CD4-positive, alpha-beta T cell treated with Interleukin-2 at 100 ng/mL for 4 hours (primary cell): ENCODE results near the gene TLNRD1.

ENCODE experiments used
- DNase-seq: peaks from one replicate; pipeline ENCODE4 v3.0.0-alpha.2; 2020; ENCODE audit warnings: low spot score

TLNRD1 gene

GRCh38 chr15:81029414-81030300 lies 28.9 kb downstream of the TLNRD1 start:
- no peak for DNase-seq

GRCh38 chr15:81030301-81030750 lies 29.6 kb downstream of the TLNRD1 start:
- no peak for DNase-seq

- DNase-seq = no peak
These were observed 30.5 kb downstream of the TLNRD1 start for GRCh38 chr15:81031203-81031602.

- DNase-seq = no peak
These were observed 31.6 kb downstream of the TLNRD1 start for GRCh38 chr15:81032355-81032754.

GRCh38 chr15:81032818-81033217 lies 32.1 kb downstream of the TLNRD1 start:
- DNase-seq = no peak

GRCh38 chr15:81033508-81033907 lies 32.8 kb downstream of the TLNRD1 start:
- DNase-seq = no peak

GRCh38 chr15:81037952-81038743 lies 37.4 kb downstream of the TLNRD1 start:
- no peak for DNase-seq

- DNase-seq = no peak
These were observed 38.4 kb downstream of the TLNRD1 start for GRCh38 chr15:81038975-81039607.

GRCh38 chr15:81040757-81041156 lies 40.0 kb downstream of the TLNRD1 start:
- DNase-seq = no peak

GRCh38 chr15:81043281-81043934 lies 42.7 kb downstream of the TLNRD1 start:
- no peak for DNase-seq

- no peak for DNase-seq
These were observed 43.3 kb downstream of the TLNRD1 start for GRCh38 chr15:81043935-81044575.

GRCh38 chr15:81046290-81046689 lies 45.6 kb downstream of the TLNRD1 start:
- no peak for DNase-seq

GRCh38 chr15:81047928-81048327 lies 47.2 kb downstream of the TLNRD1 start:
- DNase-seq = no peak

GRCh38 chr15:81049835-81050234 lies 49.1 kb downstream of the TLNRD1 start:
- no peak for DNase-seq

- DNase-seq = no peak
These were observed 49.5 kb downstream of the TLNRD1 start for GRCh38 chr15:81050259-81050658.

GRCh38 chr15:81050805-81051204 lies 50.1 kb downstream of the TLNRD1 start:
- DNase-seq = no peak

- no peak for DNase-seq
These were observed 51.3 kb downstream of the TLNRD1 start for GRCh38 chr15:81052046-81052445.

GRCh38 chr15:81053621-81054020 lies 52.9 kb downstream of the TLNRD1 start:
- DNase-seq = no peak

- no peak for DNase-seq
These were observed 53.5 kb downstream of the TLNRD1 start for GRCh38 chr15:81054236-81054635.
